GM12892 (cell line): ENCODE results near the gene CTXN1.
"Not testable (repeated sequence)": the region's sequence is repeated elsewhere in the genome, so short reads cannot be mapped to it uniquely, and the experiment has no call there.

Experiments
- POLR2A ChIP-seq: IDR thresholded peaks from 2 replicates; pipeline ENCODE4 v1.6.1; 2011; ENCODE audit warnings: low read depth, low read length, control low read depth
- POLR2AphosphoS5 ChIP-seq: IDR thresholded peaks from 2 replicates; pipeline ENCODE4 v1.6.1; 2011; ENCODE audit warnings: low read depth, low read length, control low read depth

- not testable (repeated sequence) for TF ChIP-seq POLR2AphosphoS5, POLR2A
Observed at GRCh38 chr19:7918062-7918614, 7.8 kb downstream of the CTXN1 start.
